Measurements from ENCODE around the gene TM9SF1. TPM values are rescaled to one million over a fixed set of nuclear protein-coding genes. Genes with fewer than 3 reads are reported as not detected.
A peak's percentile ranks its signal among the peaks of the same experiment; 100 is the strongest.

TM9SF1 gene
- total and polyA plus RNA-seq, 5 experiments from 2014 or later, result 19.4 to 29.8 (median 23.1) TPM

DNA sequence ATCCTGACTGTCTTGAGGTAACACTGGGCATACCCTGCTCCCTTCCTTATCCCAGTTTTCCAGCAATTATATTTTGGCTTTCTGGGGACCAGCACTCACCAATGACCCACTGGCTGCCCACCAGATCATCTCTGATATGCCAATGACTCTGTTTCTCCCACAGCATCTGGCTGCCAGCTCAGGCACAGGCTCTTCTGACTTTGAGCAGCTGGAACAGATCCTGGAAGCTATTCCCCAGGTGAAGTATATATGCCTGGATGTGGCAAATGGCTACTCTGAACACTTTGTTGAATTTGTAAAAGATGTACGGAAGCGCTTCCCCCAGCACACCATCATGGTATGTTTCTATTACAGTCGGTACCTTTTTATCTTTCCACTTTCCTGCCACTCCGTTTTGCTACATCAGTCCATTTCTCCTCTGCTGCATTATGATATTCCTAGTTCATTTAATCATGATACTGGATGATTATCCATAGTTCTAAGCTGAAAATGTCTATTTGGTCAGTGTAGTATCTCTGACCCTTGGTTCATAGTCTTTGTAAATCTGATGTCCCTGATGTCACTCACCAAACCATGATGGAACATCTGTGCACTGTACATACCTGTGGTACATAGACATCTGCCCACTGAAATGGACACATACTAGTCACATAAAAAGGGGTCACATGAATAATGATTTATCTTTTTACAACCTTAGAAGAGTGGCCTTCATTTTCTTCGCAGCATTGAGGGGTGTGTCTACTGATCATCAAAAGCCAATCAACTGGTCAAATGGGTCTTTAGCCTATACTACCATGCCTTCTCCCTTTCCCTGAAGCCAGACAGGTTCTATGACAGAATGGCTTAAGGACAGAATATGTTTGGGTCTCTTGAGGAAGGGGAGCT lies 40.8 kb upstream of the TM9SF1 start:
- H3K36me3 Mint-ChIP-seq, result peaks cover 10 to 63% (median 18%) of the 10 kb centered on the region in 3 donors
- no peaks in the 10 kb centered on the region for H3K9me3 Mint-ChIP-seq
- H3K27ac Mint-ChIP-seq, result peak overlapping the region; percentile 32 to 84 (median 72)
- POLR2A ChIA-PET, result interaction anchor here (0.5 to 5.4 kb wide), 5 partner anchors 23 to 47 kb away, joined by 3 to 50 read pairs (median 3); partner anchors contain the start of genes CHMP4A, IPO4, MDP1 and RABGGTA
- peaks cover 37 to 83% (median 80%) of the 10 kb centered on the region in 4 donors for H3K4me1 Mint-ChIP-seq
- no peak for ATAC-seq
- DNase-seq, result no peak
- no peaks in the 10 kb centered on the region for H3K27me3 Mint-ChIP-seq
- H3K4me3 Mint-ChIP-seq, result peak overlapping the region in 3 of 10 donors; percentile 1 to 35 (median 33)

DNA sequence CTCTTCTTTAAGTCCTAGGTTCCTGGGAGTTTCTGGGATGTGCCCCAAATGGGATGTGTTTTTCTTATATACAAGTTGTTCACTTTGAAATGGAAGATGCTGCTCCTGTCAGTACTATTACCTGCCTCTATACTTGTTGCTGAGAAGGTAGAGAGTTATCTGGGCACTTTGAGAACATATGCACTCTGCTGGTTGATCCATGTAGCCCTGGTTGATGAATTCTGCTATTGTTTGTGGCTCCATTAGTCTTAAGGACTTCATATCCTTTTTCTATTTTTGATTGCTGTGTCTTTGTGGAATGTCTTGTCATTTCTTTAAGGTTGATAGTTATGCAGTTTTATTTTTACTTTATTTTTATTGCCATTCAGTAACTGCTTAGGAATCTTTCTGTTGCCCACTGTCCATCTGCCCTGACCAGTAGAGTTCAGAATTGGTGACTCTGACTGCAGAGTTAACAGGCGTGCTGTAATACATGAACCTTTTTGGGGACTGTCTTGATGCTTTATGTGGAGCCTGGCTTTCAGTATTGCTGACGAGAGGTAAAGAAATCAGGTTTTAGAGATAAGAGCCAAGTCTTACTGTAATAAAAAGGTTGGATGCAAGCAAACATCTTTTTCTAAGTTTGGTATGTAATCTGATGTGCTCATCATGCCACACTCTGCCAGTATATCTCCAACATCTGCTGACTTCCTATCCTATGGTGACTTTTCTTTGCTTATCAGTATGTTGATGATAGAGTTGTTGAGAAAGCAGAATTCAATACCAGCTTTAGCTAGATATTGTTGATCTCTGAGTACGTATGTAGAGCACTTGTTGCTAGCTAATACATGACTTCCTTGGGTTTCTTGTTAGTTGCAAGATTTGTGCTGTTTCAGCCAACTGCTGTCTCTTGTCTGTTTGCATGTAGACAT lies 39.1 kb upstream of the TM9SF1 start:
- ATAC-seq (no peak), DNase-seq (no peak)
- Mint-ChIP-seq H3K27ac (peak overlapping the region; percentile 3 to 96 (median 60)), H3K4me1 (peaks cover 29 to 73% (median 68%) of the 10 kb centered on the region in 4 donors), H3K36me3 (peaks cover 10 to 46% (median 18%) of the 10 kb centered on the region in 3 donors), H3K27me3 (no peaks in the 10 kb centered on the region), H3K9me3 (no peaks in the 10 kb centered on the region), H3K4me3 (peak overlapping the region in 8 of 10 donors; percentile 13 to 99 (median 91))
- POLR2A ChIA-PET, result interaction anchor here (0.5 to 5.4 kb wide), 7 partner anchors 8 to 65 kb away, joined by 3 to 53 read pairs (median 7); partner anchors contain the start of genes CHMP4A, IPO4, MDP1 and RABGGTA

DNA sequence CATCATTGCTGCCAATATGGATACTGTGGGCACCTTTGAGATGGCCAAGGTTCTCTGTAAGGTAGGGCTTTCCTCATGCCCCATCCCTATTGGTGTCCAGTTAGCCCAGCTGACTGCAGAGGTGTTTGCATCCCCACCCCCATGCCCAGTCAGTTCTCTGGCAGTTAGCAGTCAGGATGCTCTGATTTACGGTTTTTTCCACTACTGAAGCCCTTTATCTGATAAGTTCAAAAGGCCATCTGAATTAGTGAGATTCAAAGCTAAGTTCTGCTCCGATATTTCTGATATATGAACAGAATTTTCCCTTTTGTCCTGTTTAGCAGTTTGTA lies 38.3 kb upstream of the TM9SF1 start:
- POLR2A ChIA-PET, result interaction anchor here (0.6 to 5.4 kb wide), 5 partner anchors 9 to 68 kb away, joined by 3 to 53 read pairs (median 7); partner anchors contain the start of genes CHMP4A, MDP1, RABGGTA and TINF2
- Mint-ChIP-seq H3K36me3 (peaks cover 10 to 40% (median 18%) of the 10 kb centered on the region in 3 donors), H3K27ac (peak overlapping the region; percentile 3 to 99 (median 95)), H3K9me3 (no peaks in the 10 kb centered on the region), H3K27me3 (no peaks in the 10 kb centered on the region), H3K4me1 (peaks cover 24 to 69% (median 64%) of the 10 kb centered on the region in 4 donors), H3K4me3 (peak overlapping the region; percentile 87 to 100 (median 98))
- ATAC-seq, result no peak
- DNase-seq, result no peak

DNA sequence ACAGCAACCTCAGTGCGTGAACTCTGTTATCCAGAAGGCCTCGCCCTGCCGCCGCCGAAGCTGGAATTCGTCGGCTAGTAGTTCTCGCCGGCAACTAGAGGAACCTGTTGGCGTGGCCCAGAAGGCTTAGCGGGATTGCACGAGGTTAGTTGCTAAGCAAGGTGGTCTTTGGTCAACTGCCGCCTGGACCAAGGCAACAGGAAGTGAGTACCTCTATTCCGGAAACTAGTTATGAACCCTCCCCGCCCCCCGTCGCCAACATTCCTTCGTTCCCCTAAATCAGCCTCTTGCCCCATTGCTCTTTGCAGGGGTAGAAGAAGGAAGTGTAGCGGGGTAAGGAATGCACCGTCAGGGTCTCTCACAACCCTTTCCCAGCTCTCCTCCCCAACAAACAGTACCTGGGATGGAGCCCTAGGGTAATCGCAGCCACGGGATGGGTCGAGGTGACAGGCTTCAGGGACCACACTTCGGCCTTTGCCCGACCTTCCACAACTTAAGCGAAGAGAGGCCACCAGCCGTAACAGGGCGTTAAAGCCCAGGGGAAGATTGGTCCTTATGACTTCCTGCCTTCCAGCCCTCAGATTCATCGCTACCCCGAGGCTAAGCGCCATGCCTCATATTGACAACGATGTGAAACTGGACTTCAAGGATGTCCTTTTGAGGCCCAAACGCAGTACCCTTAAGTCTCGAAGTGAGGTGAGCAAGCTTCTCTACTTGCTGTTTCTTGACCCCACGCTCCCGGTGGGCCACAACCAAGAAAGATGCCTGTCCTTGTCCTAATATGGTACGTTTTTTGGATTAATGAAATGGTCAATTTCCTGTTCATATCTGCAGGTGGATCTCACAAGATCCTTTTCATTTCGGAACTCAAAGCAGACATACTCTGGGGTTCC lies 37.6 kb upstream of the TM9SF1 start, which contains the start of gene GMPR2:
TSS of gene GMPR2 (plus strand) at position 285 of the 893 bp plus-strand sequence. CDS start at position 610, 325 bp downstream.
- peak in 3 of 10 donors; percentile 23 to 34 (median 24) for DNase-seq

DNA sequence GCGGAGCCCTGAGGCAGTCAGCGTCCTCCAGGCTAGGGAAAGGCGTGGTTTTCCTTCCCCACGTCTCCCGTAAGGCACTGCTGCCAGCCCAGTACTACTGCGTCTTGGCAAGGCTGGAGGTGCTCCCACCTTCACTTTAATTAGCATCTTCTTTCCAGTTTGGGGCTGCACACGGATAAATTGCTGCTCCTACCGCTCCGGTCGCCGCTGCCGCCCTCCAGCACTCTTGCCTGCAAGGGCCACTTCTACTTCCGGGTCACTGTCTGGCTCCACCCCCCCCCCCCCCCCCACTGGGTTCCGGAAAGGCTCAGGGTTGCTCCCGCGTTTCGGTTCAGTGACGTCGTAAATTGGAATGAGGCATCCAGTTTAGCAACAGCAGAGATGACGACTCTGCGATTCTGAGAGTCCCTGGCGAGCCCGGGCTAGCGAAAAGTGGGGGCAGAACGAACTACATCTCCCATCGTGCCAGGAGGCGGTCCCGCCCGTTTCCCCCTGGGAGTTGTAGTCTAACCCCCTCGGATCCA lies 36.9 kb upstream of the TM9SF1 start, which contains the start of gene NEDD8:
TSS of gene NEDD8 (minus strand) at position 247 of the 524 bp plus-strand sequence. CDS start at position 147, 100 bp downstream.
- POLR2A ChIA-PET, result interaction anchor here (1.2 to 5.4 kb wide), 6 partner anchors 10 to 96 kb away, joined by 4 to 53 read pairs (median 6); partner anchors contain the start of genes CHMP4A, MDP1, PSME1 and RABGGTA
- DNase-seq (peak; percentile 68 to 94 (median 84)), ATAC-seq (peak; percentile 87 to 89)
- Mint-ChIP-seq H3K9me3 (no peaks in the 10 kb centered on the region), H3K4me1 (peaks cover 16 to 64% (median 57%) of the 10 kb centered on the region in 4 donors), H3K27ac (peak within 1 kb of the TSS; percentile 91 to 99 (median 95)), H3K36me3 (peaks cover 11 to 40% (median 13%) of the 10 kb centered on the region in 3 donors), H3K27me3 (no peaks in the 10 kb centered on the region), H3K4me3 (peak within 1 kb of the TSS; percentile 87 to 100 (median 98))

More for the DNA sequence above, 37.6 kb upstream of the TM9SF1 start, which contains the start of gene GMPR2:
- H3K27ac Mint-ChIP-seq, result peak within 1 kb of the TSS; percentile 91 to 99 (median 95)
- H3K9me3 Mint-ChIP-seq, result no peaks in the 10 kb centered on the region
- peaks cover 19 to 67% (median 59%) of the 10 kb centered on the region in 4 donors for H3K4me1 Mint-ChIP-seq
- no peaks in the 10 kb centered on the region for H3K27me3 Mint-ChIP-seq
- H3K4me3 Mint-ChIP-seq, result peak within 1 kb of the TSS; percentile 87 to 100 (median 98)
- POLR2A ChIA-PET, result interaction anchor here (1.1 to 5.4 kb wide), 7 partner anchors 9 to 97 kb away, joined by 3 to 53 read pairs (median 6); partner anchors contain the start of genes CHMP4A, MDP1, PSME1 and RABGGTA
- H3K36me3 Mint-ChIP-seq, result peaks cover 10 to 40% (median 13%) of the 10 kb centered on the region in 3 donors
- peak; percentile 15 to 41 for ATAC-seq

DNA sequence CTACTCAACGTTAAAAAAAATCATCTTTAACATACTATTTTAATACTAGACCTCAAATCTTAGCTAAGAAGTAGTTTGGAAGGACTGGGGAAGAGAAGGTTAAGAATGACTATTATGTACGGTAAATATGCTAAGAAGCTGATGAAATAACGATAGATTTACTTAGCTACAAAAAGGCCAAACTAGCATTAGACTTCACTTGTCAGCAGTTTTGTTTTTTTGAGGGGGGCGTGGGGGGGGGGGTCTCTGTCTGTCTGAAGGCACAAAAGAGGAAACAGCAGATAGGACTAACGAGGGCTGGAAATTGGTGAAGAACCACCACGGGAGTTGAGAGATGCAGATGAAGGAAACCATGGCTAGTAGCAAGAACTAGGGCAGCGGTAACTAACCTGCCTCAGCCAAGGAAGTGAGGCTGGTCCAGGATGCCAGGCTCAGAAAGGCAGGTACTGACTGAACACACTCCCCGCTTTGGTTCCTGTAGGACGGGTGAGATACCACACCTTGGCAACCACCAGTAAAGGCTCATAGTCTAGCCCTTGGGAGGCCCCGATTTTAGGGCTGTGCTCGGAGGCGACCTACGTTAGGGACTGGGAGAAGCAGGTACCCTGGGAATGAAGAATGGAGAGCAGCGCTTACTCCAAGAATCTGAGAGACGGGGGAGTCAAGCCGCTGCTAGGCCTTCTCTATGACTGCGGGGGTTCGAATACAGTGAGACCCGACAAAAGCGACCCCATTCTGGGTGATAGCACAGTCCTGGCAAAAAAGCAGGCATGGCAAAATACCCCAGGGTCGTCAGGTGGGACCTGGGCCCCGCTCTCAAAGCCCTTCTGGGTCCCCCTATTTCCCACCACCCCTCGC lies 36.3 kb upstream of the TM9SF1 start:
- H3K36me3 Mint-ChIP-seq, result peaks cover 4 to 37% (median 10%) of the 10 kb centered on the region in 3 donors

DNA sequence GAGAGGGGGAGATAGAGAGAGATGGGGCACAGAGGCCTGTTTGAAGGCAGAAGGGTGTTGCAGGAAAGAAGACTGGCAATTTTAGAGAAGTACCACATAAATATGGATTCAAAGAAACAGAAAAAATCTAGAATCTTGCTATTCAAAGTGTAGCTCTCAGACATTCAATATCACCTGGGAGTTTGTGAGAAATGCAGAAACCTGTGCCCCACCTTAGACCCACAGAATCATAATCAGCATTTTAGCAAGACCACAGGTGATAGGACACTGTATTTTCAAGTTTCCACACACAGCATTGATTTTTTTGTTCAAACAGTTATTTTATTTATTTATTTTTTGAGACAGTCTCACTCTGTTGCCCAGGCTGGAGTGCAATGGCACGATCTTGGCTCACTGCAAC lies 33.7 kb upstream of the TM9SF1 start:
- POLR2A ChIA-PET, result interaction anchor here (0.7 to 1.0 kb wide), 2 partner anchors 13 to 208 kb away, joined by 5 read pairs; partner anchors contain the start of gene MDP1
- H3K9me3 Mint-ChIP-seq, result no peaks in the 10 kb centered on the region
- no peak for ATAC-seq
- DNase-seq, result no peak
- no peaks in the 10 kb centered on the region for H3K27me3 Mint-ChIP-seq
- peak overlapping the region in 5 of 10 donors; percentile 21 to 49 (median 35) for H3K27ac Mint-ChIP-seq
- no peak overlapping the region for H3K4me3 Mint-ChIP-seq
- H3K36me3 Mint-ChIP-seq, result peaks cover 0 to 32% (median 4%) of the 10 kb centered on the region in 3 donors
- peaks cover 7 to 60% (median 47%) of the 10 kb centered on the region in 4 donors for H3K4me1 Mint-ChIP-seq

More for the DNA sequence above, 36.3 kb upstream of the TM9SF1 start:
- peak overlapping the region; percentile 87 to 100 (median 98) for H3K4me3 Mint-ChIP-seq
- ATAC-seq (peak; percentile 14 to 32), DNase-seq (no peak)
- POLR2A ChIA-PET, result interaction anchor here (1.3 to 5.4 kb wide), 6 partner anchors 8 to 96 kb away, joined by 3 to 53 read pairs (median 8); partner anchors contain the start of genes CHMP4A, MDP1, PSME1 and TINF2
- H3K27ac Mint-ChIP-seq, result peak overlapping the region; percentile 91 to 99 (median 95)
- H3K9me3 Mint-ChIP-seq, result no peaks in the 10 kb centered on the region
- H3K27me3 Mint-ChIP-seq, result no peaks in the 10 kb centered on the region
- peaks cover 15 to 66% (median 58%) of the 10 kb centered on the region in 4 donors for H3K4me1 Mint-ChIP-seq

DNA sequence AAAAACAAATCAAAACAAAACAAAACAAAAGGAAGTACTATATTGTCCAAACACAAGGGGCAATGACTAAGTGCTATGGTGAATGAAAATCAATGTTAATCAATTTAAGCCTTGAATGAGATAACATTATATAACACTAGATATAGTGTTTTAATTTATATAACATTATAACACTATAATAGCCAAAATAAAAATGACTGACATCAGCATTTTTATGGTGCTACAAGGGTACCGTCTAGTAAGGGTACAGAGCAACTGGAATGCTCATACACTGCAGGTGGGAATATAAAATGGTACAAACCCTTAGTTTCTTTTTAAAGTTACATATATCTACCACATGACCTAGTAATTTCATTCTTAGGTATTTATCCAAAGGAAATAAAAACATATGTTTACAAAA lies 31.2 kb upstream of the TM9SF1 start:
- H3K4me1 Mint-ChIP-seq, result peaks cover 3 to 47% (median 36%) of the 10 kb centered on the region in 4 donors
- H3K9me3 Mint-ChIP-seq, result no peaks in the 10 kb centered on the region
- no peak for ATAC-seq
- H3K27ac Mint-ChIP-seq, result peak overlapping the region in 1 of 10 donors; percentile 57
- DNase-seq, result no peak
- POLR2A ChIA-PET, result no interaction called here
- peaks cover 0 to 32% (median 4%) of the 10 kb centered on the region in 3 donors for H3K36me3 Mint-ChIP-seq
- H3K27me3 Mint-ChIP-seq, result no peaks in the 10 kb centered on the region
- H3K4me3 Mint-ChIP-seq, result no peak overlapping the region

DNA sequence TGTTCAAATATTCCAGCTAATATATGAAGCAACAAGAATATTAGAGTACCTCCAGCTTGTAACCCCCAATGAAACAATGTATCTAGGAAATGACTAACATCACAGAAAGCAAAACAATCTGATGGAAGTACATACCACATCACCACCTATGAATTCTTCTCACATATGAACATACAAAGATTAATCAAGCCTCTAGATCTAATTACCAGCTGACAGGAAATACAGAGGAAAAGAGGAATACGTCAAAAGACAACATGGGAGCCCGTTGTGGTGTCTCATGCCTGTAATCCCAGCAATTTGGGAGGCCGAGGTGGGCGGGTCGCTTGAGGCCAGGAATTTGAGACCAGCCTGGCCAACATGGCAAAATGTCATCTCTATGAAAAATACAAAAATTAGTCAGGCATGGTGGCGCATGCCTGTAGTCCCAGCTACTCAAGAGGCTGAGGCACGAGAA lies 29.4 kb upstream of the TM9SF1 start:
- Mint-ChIP-seq H3K36me3 (peaks cover 0 to 32% (median 4%) of the 10 kb centered on the region in 3 donors), H3K4me3 (peak overlapping the region in 1 of 10 donors; percentile 3), H3K27me3 (no peaks in the 10 kb centered on the region), H3K9me3 (no peaks in the 10 kb centered on the region), H3K4me1 (peaks cover 4 to 38% (median 29%) of the 10 kb centered on the region in 4 donors), H3K27ac (peak overlapping the region in 5 of 10 donors; percentile 15 to 87 (median 43))
- DNase-seq, result no peak
- POLR2A ChIA-PET, result no interaction called here
- ATAC-seq, result no peak

Data from naive thymus-derived CD8-positive, alpha-beta T cell (primary cell).